GM12874 (cell line): ENCODE results near the gene CASP9.

Source experiments
- TF ChIP-seq, protein P1 (sequence below): IDR thresholded peaks from 2 replicates; pipeline ENCODE4 v1.5.1; 2011; ENCODE audit warnings: low read depth, mild to moderate bottlenecking, control low read depth, low read length, moderate library complexity; ENCODE audit not compliant: insufficient read depth

Gene CASP9

DNA sequence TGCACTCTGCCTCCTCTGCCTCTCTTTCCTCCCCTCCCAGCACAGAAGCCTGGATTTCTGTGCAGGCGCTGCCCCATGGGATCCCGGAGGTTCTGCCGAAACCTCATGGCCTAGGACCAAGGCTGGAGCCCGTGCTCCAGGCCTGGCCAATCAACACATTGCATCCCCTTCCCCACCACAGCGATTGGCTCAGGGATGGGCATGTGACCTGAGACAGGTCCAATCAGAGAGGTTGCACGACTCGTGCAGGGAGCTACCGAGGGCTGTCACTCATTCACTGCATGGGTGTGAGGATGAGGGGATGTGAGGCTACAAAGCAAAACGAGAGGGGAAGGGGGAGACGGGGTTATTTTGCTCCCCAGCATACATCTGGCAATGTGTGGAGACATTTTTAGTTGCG, 51.4 kb downstream of the CASP9 start:
- TF ChIP-seq, protein P1, sequence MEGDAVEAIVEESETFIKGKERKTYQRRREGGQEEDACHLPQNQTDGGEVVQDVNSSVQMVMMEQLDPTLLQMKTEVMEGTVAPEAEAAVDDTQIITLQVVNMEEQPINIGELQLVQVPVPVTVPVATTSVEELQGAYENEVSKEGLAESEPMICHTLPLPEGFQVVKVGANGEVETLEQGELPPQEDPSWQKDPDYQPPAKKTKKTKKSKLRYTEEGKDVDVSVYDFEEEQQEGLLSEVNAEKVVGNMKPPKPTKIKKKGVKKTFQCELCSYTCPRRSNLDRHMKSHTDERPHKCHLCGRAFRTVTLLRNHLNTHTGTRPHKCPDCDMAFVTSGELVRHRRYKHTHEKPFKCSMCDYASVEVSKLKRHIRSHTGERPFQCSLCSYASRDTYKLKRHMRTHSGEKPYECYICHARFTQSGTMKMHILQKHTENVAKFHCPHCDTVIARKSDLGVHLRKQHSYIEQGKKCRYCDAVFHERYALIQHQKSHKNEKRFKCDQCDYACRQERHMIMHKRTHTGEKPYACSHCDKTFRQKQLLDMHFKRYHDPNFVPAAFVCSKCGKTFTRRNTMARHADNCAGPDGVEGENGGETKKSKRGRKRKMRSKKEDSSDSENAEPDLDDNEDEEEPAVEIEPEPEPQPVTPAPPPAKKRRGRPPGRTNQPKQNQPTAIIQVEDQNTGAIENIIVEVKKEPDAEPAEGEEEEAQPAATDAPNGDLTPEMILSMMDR: no peak

DNA sequence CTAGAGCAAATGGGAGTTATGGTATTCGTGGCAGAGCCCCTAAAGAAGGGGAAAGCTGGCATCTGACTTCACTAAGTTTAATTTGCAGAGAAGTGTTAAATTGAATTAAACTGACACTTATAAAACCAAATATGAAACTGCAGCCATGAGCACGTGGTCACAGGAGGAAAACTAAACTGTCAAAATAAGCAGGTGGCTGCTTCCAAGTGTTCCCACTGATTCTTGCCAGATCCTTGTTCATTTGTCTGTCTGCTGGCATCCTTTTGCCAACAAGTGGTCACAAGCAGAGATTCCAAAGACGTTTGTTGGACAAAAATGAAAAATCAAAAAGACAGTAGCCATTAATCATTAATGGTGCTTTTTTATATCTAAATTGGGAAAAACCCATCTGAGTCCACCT, 54.7 kb downstream of the CASP9 start:
- TF ChIP-seq, protein P1: no peak

GRCh38 chr1:15468145-15468544, 55.9 kb downstream of the CASP9 start:
- TF ChIP-seq, protein P1: no peak

GRCh38 chr1:15465674-15466073, 58.3 kb downstream of the CASP9 start:
- TF ChIP-seq, protein P1: no peak

GRCh38 chr1:15460708-15461095, 63.3 kb downstream of the CASP9 start:
- TF ChIP-seq, protein P1: no peak

- TF ChIP-seq, protein P1: no peak
Observed at GRCh38 chr1:15459771-15460707, 64.0 kb downstream of the CASP9 start.

GRCh38 chr1:15457585-15457984, 66.4 kb downstream of the CASP9 start:
- TF ChIP-seq, protein P1: no peak
